ENCODE results near the gene AUTS2.
"Not testable (repeated sequence)": the region's sequence is repeated elsewhere in the genome, so short reads cannot be mapped to it uniquely, and the experiment has no call there.

The AUTS2 gene

GRCh38 chr7:70578131-70578530, 979.9 kb downstream of the AUTS2 start:
- DNase-seq: no peak

GRCh38 chr7:70579397-70580097, 981.3 kb downstream of the AUTS2 start:
- no peak for DNase-seq

GRCh38 chr7:70580161-70580560, 981.9 kb downstream of the AUTS2 start:
- DNase-seq: no peak

GRCh38 chr7:70582927-70583895, 984.9 kb downstream of the AUTS2 start:
- no peak for DNase-seq

GRCh38 chr7:70583965-70584883, 985.9 kb downstream of the AUTS2 start:
- DNase-seq: no peak

GRCh38 chr7:70585071-70585470, 986.8 kb downstream of the AUTS2 start:
- DNase-seq: no peak

- DNase-seq: no peak
Observed at GRCh38 chr7:70586822-70587221, 988.5 kb downstream of the AUTS2 start.

GRCh38 chr7:70587739-70588138, 989.5 kb downstream of the AUTS2 start:
- no peak for DNase-seq

- no peak for DNase-seq
Observed at GRCh38 chr7:70588191-70588921, 990.1 kb downstream of the AUTS2 start.

GRCh38 chr7:70589010-70589409, 990.7 kb downstream of the AUTS2 start:
- no peak for DNase-seq

GRCh38 chr7:70589590-70589989, 991.3 kb downstream of the AUTS2 start:
- no peak for DNase-seq

- no peak for DNase-seq
Observed at GRCh38 chr7:70590126-70590854, 992.0 kb downstream of the AUTS2 start.

- DNase-seq: no peak
Observed at GRCh38 chr7:70591643-70592042, 993.4 kb downstream of the AUTS2 start.

GRCh38 chr7:70592171-70592570, 993.9 kb downstream of the AUTS2 start:
- DNase-seq: no peak

GRCh38 chr7:70594170-70594569, 995.9 kb downstream of the AUTS2 start:
- no peak for DNase-seq

GRCh38 chr7:70594885-70595284, 996.6 kb downstream of the AUTS2 start:
- DNase-seq: not testable (repeated sequence)

- DNase-seq: no peak
Observed at GRCh38 chr7:70595370-70595754, 997.1 kb downstream of the AUTS2 start.

- peak; percentile 24 for DNase-seq
Observed at GRCh38 chr7:70595755-70596597, 997.7 kb downstream of the AUTS2 start.

- DNase-seq: no peak
Observed at GRCh38 chr7:70596598-70596913, 998.3 kb downstream of the AUTS2 start.

- DNase-seq: no peak
Observed at GRCh38 chr7:70597066-70597465, 998.8 kb downstream of the AUTS2 start.

- no peak for DNase-seq
Observed at GRCh38 chr7:70598976-70599375, 1000.7 kb downstream of the AUTS2 start.
